HepG2 (cell line): Measurements from ENCODE around the gene HLA-DQA1. TPM values are rescaled to one million over a fixed set of nuclear protein-coding genes. Genes with fewer than 3 reads are reported as not detected.

Experiments
- ATAC-seq: fragments of 200-7000 bp; cut with Tn5 transposase; 3 replicates; pipeline ENCODE4 v1.9.1; 2020; ENCODE audit warnings: mild to moderate bottlenecking, moderate library complexity
- BruUV-seq: library from RNA; stranded (reverse); fragments of 400-500 nt; replicated peaks from 2 replicates; lab custom pipeline; 2021; lab: Mats Ljungman, UMichigan
- CTCF ChIA-PET: fragments of 300-600 bp; formaldehyde crosslinking; extraction: SDS; loops from one replicate; lab custom pipeline; 2021; ENCODE audit warnings: low total read pairs, inconsistent platforms, low intra/inter-chr PET ratio; lab: Yijun Ruan, JAX
- POLR2A ChIA-PET: fragments of 350-600 bp; sonication (Branson Sonifier 250); formaldehyde crosslinking; loops from one replicate; lab custom pipeline; 2020; ENCODE audit warnings: antibody characterized with exemption, inconsistent platforms; lab: Yijun Ruan, JAX
- DNase-seq: peaks from one replicate; pipeline ENCODE4 v3.0.0-alpha.2; 2015; ENCODE audit warnings: low spot score
- FAIRE-seq: peaks from 3 replicates; lab custom pipeline; 2011; peaks lifted over from hg19 to GRCh38; lab: Jason Lieb, UNC
- H2AFZ ChIP-seq: one replicate; pipeline ENCODE4 v1.6.1; 2011; ENCODE audit warnings: low read length, inconsistent platforms
- H3K27ac ChIP-seq: fragments of 300-600 bp; 3 replicates; pipeline ENCODE4 v1.8.0; 2011; ENCODE audit warnings: mixed run types, mild to moderate bottlenecking, mixed read lengths, low read length, inconsistent platforms; ENCODE audit not compliant: insufficient read depth; ENCODE audit errors: extremely low read length
- H3K27me3 ChIP-seq, 2 experiments: fragments of 200-600 bp in 1 of 2; 2 replicates in 1 of 2; 3 replicates in 1 of 2; pipeline versions ENCODE4 v1.6.0 to v1.8.0; 2011; ENCODE audit warnings: low read length in 2 of 2, mild to moderate bottlenecking in 2 of 2, moderate library complexity in 2 of 2, inconsistent platforms in 1 of 2; ENCODE audit not compliant: insufficient read depth in 2 of 2, control insufficient read depth in 1 of 2
- H3K36me3 ChIP-seq, 2 experiments: fragments of 200-600 bp in 1 of 2; replicated peaks in 1 of 2; 2 replicates in 1 of 2; 3 replicates in 1 of 2; pipeline versions ENCODE4 v1.5.1 to v1.8.0; 2011; ENCODE audit warnings: low read length in 2 of 2, inconsistent platforms in 1 of 2; ENCODE audit not compliant: insufficient read depth in 2 of 2, control insufficient read depth in 1 of 2
- H3K4me1 ChIP-seq: 2 replicates; pipeline ENCODE4 v1.5.1; 2012; ENCODE audit warnings: low read length, inconsistent platforms; ENCODE audit not compliant: insufficient read depth
- H3K4me2 ChIP-seq: 2 replicates; pipeline ENCODE4 v1.6.0; 2011; ENCODE audit warnings: low read depth, low read length, inconsistent platforms
- H3K4me3 ChIP-seq, 3 experiments: fragments of 200-600 bp in 1 of 3; sonication (generic), shearing (Covaris generic) in 1 of 3; replicated peaks in 1 of 3; 2 replicates each; pipeline ENCODE4 v1.5.1; 2011 to 2016; ENCODE audit warnings: low read length in 3 of 3, inconsistent platforms in 2 of 3, low read depth in 2 of 3, mild to moderate bottlenecking in 2 of 3, control low read depth in 1 of 3, mixed read lengths in 1 of 3; ENCODE audit not compliant: insufficient read depth in 1 of 3
- H3K79me2 ChIP-seq: one replicate; pipeline ENCODE4 v1.6.1; 2011; ENCODE audit warnings: low read length, inconsistent platforms; ENCODE audit not compliant: insufficient read depth
- H3K9ac ChIP-seq: 2 replicates; pipeline ENCODE4 v1.6.0; 2011; ENCODE audit warnings: mild to moderate bottlenecking, low read depth, low read length, inconsistent platforms; ENCODE audit not compliant: insufficient read depth
- H3K9me3 ChIP-seq: 2 replicates; pipeline ENCODE4 v1.5.1; 2012; ENCODE audit warnings: mild to moderate bottlenecking, low read length
- H4K20me1 ChIP-seq: 2 replicates; pipeline ENCODE4 v1.6.0; 2011; ENCODE audit warnings: inconsistent platforms, mild to moderate bottlenecking, low read length, moderate library complexity; ENCODE audit not compliant: insufficient read depth
- ARNTL ChIP-seq: sonication (generic); formaldehyde crosslinking; IDR thresholded peaks from 2 replicates; pipeline ENCODE4 v1.4.0; 2020; ENCODE audit warnings: mild to moderate bottlenecking, missing genetic modification reagents
- CEBPG ChIP-seq: IDR thresholded peaks from 2 replicates; pipeline ENCODE4 v1.6.1; 2016
- KLF6 ChIP-seq: IDR thresholded peaks from 2 replicates; pipeline ENCODE4 v1.8.0; 2016; ENCODE audit warnings: missing biosample characterization, missing genetic modification reagents
- MED8 ChIP-seq: sonication (generic); formaldehyde crosslinking; IDR thresholded peaks from 2 replicates; pipeline ENCODE4 v1.8.1; 2023; ENCODE audit warnings: mild to moderate bottlenecking, missing genetic modification reagents; ENCODE audit not compliant: insufficient replicate concordance
- MEF2D ChIP-seq: sonication (generic); formaldehyde crosslinking; IDR thresholded peaks from 2 replicates; pipeline ENCODE4 v1.5.1; 2020; ENCODE audit warnings: mild to moderate bottlenecking, missing genetic modification reagents
- MIER2 ChIP-seq: IDR thresholded peaks from 2 replicates; pipeline ENCODE4 v1.6.1; 2016; ENCODE audit warnings: missing biosample characterization, missing genetic modification reagents
- MXD4 ChIP-seq: IDR thresholded peaks from 2 replicates; pipeline ENCODE4 v1.6.1; 2016; ENCODE audit warnings: mild to moderate bottlenecking, missing biosample characterization, missing genetic modification reagents
- PTBP1 ChIP-seq: fragments of 200-400 bp; formaldehyde crosslinking; IDR thresholded peaks from 2 replicates; pipeline ENCODE4 v1.6.1; 2018; ENCODE audit warnings: low read length, low read depth; ENCODE audit not compliant: poor library complexity, severe bottlenecking
- RFX1 ChIP-seq: fragments of 450-650 bp; IDR thresholded peaks from 2 replicates; pipeline ENCODE4 v1.6.1; 2017
- YY1 ChIP-seq: IDR thresholded peaks from 2 replicates; pipeline ENCODE4 v1.6.1; 2011; ENCODE audit warnings: low read length, low read depth, moderate library complexity, mild to moderate bottlenecking; ENCODE audit not compliant: insufficient read depth, insufficient replicate concordance
- ZNF30 ChIP-seq: sonication (generic); formaldehyde crosslinking; IDR thresholded peaks from 2 replicates; pipeline ENCODE4 v1.5.0; 2020; ENCODE audit warnings: mild to moderate bottlenecking, missing genetic modification reagents
- ZNF563 ChIP-seq: sonication (generic); formaldehyde crosslinking; IDR thresholded peaks from 2 replicates; pipeline ENCODE4 v1.8.0; 2022; ENCODE audit warnings: mild to moderate bottlenecking, moderate library complexity, missing genetic modification reagents
- ZNF605 ChIP-seq: sonication (generic); formaldehyde crosslinking; IDR thresholded peaks from 2 replicates; pipeline ENCODE4 v1.8.0; 2022; ENCODE audit warnings: mild to moderate bottlenecking, missing genetic modification reagents
- WGBS: methylation state at CpG from one replicate; pipeline ENCODE4 v1.1.6; 2017; ENCODE audit warnings: low lambda C conversion rate; 5-methylcytosine and 5-hydroxymethylcytosine counted together
- in situ Hi-C: cut with HindIII; loops from 2 replicates; pipeline ENCODE4 v1.10.0; 2017; ENCODE audit warnings: low pct_unique_long_range_greater_than_20kb; ENCODE audit not compliant: extremely low pct_ligation_motif_present
- intact Hi-C: fragments of 100-400 bp; cut with micrococcal nuclease; formaldehyde crosslinking; loops from one replicate; pipeline ENCODE4 v1.10.0; 2022; ENCODE audit not compliant: unreplicated experiment
- polyA plus RNA-seq, 8 experiments: library from polyadenylated mRNA; depleted of rRNA in 3 of 8; stranded (reverse) in 7 of 8; unstranded in 1 of 8; fragments of >200 nt; fragmentation: Illumina TruSeq in 4 of 8; extraction: Trizol in 4 of 8; gene quantifications; 2 replicates each; pipeline versions ENCODE4 v1.2.1 to v1.2.3, GENCODE V29; 2011 to 2016; ENCODE audit warnings: low read depth in 4 of 8, missing spikeins in 1 of 8, mixed read lengths in 1 of 8; ENCODE audit not compliant: insufficient read depth in 1 of 8
- total RNA-seq, 5 experiments: library from RNA; depleted of rRNA; stranded (reverse); fragments of >200 nt; fragmentation: Illumina TruSeq; extraction: Trizol; gene quantifications; 2 replicates each; pipeline ENCODE4 v1.2.3, GENCODE V29; 2016; ENCODE audit warnings: low read depth in 1 of 5
- TF ChIP-seq, protein P1 (sequence below): sonication (generic); formaldehyde crosslinking; IDR thresholded peaks from 2 replicates; pipeline ENCODE4 v1.8.0; 2022; ENCODE audit warnings: mild to moderate bottlenecking, missing genetic modification reagents; ENCODE audit not compliant: insufficient replicate concordance
- TF ChIP-seq, protein P2 (sequence below): sonication (generic); formaldehyde crosslinking; IDR thresholded peaks from 2 replicates; pipeline ENCODE4 v1.4.0; 2020; ENCODE audit warnings: missing genetic modification reagents
- TF ChIP-seq, protein P3 (sequence below): sonication (generic); formaldehyde crosslinking; conservative IDR thresholded peaks from 2 replicates; pipeline ENCODE4 v1.8.0; 2022; ENCODE audit warnings: low read depth, missing genetic modification reagents
- TF ChIP-seq, protein P4 (sequence below): sonication (generic); formaldehyde crosslinking; IDR thresholded peaks from 2 replicates; pipeline ENCODE4 v1.5.0; 2020; ENCODE audit warnings: missing genetic modification reagents
- TF ChIP-seq, protein P5 (sequence below): sonication (generic); formaldehyde crosslinking; IDR thresholded peaks from 2 replicates; pipeline ENCODE4 v1.5.0; 2020; ENCODE audit warnings: missing genetic modification reagents

Gene HLA-DQA1
- total and polyA plus RNA-seq, 2 of the 13 experiments (the other 11 are each of a cell fraction or from before 2014, with no cell fraction given): not detected

DNA sequence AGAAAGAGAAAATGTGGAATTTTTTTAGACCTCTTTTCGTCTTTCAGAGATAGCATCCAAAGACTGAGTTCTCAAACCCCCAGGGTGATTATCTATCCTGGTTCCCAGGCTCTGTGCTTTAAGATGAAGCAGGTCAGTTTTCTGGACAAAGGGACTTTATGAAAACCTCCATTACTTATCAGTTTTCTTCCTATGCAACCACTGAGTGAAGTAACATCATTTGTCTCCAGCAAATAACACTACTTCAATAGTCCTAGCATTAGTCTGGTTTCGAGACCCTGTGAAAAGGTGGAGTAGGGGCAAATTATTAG is 29.3 kb upstream of the HLA-DQA1 start (continued):
- TF ChIP-seq, protein P1, sequence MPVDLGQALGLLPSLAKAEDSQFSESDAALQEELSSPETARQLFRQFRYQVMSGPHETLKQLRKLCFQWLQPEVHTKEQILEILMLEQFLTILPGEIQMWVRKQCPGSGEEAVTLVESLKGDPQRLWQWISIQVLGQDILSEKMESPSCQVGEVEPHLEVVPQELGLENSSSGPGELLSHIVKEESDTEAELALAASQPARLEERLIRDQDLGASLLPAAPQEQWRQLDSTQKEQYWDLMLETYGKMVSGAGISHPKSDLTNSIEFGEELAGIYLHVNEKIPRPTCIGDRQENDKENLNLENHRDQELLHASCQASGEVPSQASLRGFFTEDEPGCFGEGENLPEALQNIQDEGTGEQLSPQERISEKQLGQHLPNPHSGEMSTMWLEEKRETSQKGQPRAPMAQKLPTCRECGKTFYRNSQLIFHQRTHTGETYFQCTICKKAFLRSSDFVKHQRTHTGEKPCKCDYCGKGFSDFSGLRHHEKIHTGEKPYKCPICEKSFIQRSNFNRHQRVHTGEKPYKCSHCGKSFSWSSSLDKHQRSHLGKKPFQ (CRISPR knock-in tag): no peak
- TF ChIP-seq, protein P2, sequence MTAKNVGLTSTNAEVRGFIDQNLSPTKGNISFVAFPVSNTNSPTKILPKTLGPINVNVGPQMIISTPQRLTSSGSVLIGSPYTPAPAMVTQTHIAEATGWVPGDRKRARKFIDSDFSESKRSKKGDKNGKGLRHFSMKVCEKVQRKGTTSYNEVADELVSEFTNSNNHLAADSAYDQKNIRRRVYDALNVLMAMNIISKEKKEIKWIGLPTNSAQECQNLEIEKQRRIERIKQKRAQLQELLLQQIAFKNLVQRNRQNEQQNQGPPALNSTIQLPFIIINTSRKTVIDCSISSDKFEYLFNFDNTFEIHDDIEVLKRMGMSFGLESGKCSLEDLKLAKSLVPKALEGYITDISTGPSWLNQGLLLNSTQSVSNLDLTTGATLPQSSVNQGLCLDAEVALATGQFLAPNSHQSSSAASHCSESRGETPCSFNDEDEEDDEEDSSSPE (CRISPR knock-in tag): no peak
- no peak for TF ChIP-seq ZNF563

DNA sequence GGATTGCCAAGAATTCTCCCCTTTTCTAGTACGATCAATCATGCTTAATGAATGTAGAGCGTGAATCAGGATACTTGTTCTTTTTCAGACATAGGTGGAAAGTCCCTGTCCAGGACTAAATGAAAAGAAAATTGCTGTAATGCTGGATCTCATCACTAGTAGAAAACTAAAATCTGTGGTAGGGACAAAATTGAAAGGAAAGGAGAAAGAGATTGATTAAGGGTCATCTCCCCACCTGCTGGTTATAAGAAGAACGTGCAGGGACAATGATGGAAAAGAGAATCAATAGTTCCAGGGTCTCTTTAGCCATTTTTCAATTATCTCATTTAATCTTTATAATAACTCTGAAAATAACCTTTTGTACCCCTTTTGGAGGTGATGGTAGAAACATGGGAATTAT is 28.8 kb upstream of the HLA-DQA1 start:
- no peaks in the 10 kb centered on the region for H4K20me1 ChIP-seq
- BruUV-seq: no TSS peak
- no peaks in the 10 kb centered on the region for H3K79me2 ChIP-seq
- H2AFZ ChIP-seq: no peak overlapping the region
- 0 out of 5 replicates have a peak, but pooled peaks cover 1 to 4% of the 10 kb centered on the region in 2 experiments for H3K27me3 ChIP-seq
- H3K9me3 ChIP-seq: no peaks in the 10 kb centered on the region
- intact Hi-C loops (no loop called here), in situ Hi-C loops (no loop called here)
- H3K27ac ChIP-seq: no peak overlapping the region
- FAIRE-seq (no peak), DNase-seq (no peak), ATAC-seq (no peak)
- CTCF ChIA-PET: no interaction called here
- no peak overlapping the region for H3K4me2 ChIP-seq
- 39% methylated on average over 3 of the region's 3 CpGs for WGBS
- POLR2A ChIA-PET: no interaction called here
- H3K4me3 ChIP-seq: no peak overlapping the region
- H3K4me1 ChIP-seq: no peaks in the 10 kb centered on the region
- no peaks in the 10 kb centered on the region for H3K36me3 ChIP-seq
- no peak overlapping the region for H3K9ac ChIP-seq
- TF ChIP-seq YY1 (no peak), MEF2D (no peak), KLF6 (CRISPR knock-in tag) (no peak), PTBP1 (no peak), ARNTL (CRISPR knock-in tag) (no peak), RFX1 (no peak), MXD4 (CRISPR knock-in tag) (no peak), ZNF30 (no peak), ZNF605 (no peak), CEBPG (CRISPR knock-in tag) (no peak), MED8 (no peak), MIER2 (no peak)
- TF ChIP-seq, protein P3, sequence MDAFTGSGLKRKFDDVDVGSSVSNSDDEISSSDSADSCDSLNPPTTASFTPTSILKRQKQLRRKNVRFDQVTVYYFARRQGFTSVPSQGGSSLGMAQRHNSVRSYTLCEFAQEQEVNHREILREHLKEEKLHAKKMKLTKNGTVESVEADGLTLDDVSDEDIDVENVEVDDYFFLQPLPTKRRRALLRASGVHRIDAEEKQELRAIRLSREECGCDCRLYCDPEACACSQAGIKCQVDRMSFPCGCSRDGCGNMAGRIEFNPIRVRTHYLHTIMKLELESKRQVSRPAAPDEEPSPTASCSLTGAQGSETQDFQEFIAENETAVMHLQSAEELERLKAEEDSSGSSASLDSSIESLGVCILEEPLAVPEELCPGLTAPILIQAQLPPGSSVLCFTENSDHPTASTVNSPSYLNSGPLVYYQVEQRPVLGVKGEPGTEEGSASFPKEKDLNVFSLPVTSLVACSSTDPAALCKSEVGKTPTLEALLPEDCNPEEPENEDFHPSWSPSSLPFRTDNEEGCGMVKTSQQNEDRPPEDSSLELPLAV: no peak
- TF ChIP-seq, protein P4, sequence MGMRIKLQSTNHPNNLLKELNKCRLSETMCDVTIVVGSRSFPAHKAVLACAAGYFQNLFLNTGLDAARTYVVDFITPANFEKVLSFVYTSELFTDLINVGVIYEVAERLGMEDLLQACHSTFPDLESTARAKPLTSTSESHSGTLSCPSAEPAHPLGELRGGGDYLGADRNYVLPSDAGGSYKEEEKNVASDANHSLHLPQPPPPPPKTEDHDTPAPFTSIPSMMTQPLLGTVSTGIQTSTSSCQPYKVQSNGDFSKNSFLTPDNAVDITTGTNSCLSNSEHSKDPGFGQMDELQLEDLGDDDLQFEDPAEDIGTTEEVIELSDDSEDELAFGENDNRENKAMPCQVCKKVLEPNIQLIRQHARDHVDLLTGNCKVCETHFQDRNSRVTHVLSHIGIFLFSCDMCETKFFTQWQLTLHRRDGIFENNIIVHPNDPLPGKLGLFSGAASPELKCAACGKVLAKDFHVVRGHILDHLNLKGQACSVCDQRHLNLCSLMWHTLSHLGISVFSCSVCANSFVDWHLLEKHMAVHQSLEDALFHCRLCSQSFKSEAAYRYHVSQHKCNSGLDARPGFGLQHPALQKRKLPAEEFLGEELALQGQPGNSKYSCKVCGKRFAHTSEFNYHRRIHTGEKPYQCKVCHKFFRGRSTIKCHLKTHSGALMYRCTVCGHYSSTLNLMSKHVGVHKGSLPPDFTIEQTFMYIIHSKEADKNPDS (CRISPR knock-in tag): no peak
- TF ChIP-seq, protein P5, sequence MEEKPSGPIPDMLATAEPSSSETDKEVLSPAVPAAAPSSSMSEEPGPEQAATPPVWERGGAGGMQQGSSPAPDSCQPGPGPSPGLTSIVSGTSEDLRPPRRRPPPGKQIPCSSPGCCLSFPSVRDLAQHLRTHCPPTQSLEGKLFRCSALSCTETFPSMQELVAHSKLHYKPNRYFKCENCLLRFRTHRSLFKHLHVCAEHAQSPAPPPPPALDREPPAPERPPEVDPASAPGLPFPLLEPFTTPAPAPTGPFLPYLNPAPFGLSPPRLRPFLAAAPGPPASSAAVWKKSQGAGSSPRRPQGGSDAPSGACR: no peak
